Activated CD4-positive, alpha-beta memory T cell treated with anti-CD3 and anti-CD28 coated beads for 36 hours (primary cell): ENCODE data around the gene STARD7. TPM values are rescaled to one million over a fixed set of nuclear protein-coding genes. Genes with fewer than 3 reads are reported as not detected.
"Not testable (repeated sequence)": the region's sequence is repeated elsewhere in the genome, so short reads cannot be mapped to it uniquely, and the experiment has no call there.

Experiments
- CTCF ChIA-PET: fragments of 350-600 bp; sonication (Branson Sonifier 250); formaldehyde crosslinking; loops from one replicate; lab custom pipeline; 2021; ENCODE audit warnings: antibody characterized with exemption, inconsistent platforms; lab: Charles Lee
- POLR2A ChIA-PET: fragments of 350-600 bp; sonication (Branson Sonifier 250); formaldehyde crosslinking; loops from one replicate; lab custom pipeline; 2021; ENCODE audit warnings: antibody characterized with exemption; lab: Charles Lee
- DNase-seq: peaks from one replicate; pipeline ENCODE4 v3.0.0-alpha.2; 2020
- H3K27ac Mint-ChIP-seq: one replicate; pipeline ENCODE4 v1.8.0; 2021; ENCODE audit warnings: mixed read lengths
- H3K27me3 Mint-ChIP-seq: one replicate; pipeline ENCODE4 v1.8.0; 2021; ENCODE audit warnings: mixed read lengths
- H3K36me3 Mint-ChIP-seq: one replicate; pipeline ENCODE4 v1.8.0; 2021; ENCODE audit warnings: mixed read lengths
- H3K4me1 Mint-ChIP-seq: one replicate; pipeline ENCODE4 v1.8.0; 2021; ENCODE audit warnings: low read depth, mixed read lengths
- H3K4me3 Mint-ChIP-seq: one replicate; pipeline ENCODE4 v1.8.0; 2021; ENCODE audit warnings: mild to moderate bottlenecking, mixed read lengths
- H3K9me3 Mint-ChIP-seq: one replicate; pipeline ENCODE4 v1.8.0; 2021; ENCODE audit warnings: mixed read lengths
- intact Hi-C: fragments of 100-400 bp; cut with micrococcal nuclease; formaldehyde crosslinking; loops from one replicate; pipeline ENCODE4 v1.15.1; 2023
- total RNA-seq, 2 experiments: library from RNA; stranded (reverse); gene quantifications; one replicate each; pipeline ENCODE4 v1.2.3, GENCODE V29; 2021

STARD7 gene
- total RNA-seq, 2 experiments from 2014 or later, result 173 to 181 TPM

DNA sequence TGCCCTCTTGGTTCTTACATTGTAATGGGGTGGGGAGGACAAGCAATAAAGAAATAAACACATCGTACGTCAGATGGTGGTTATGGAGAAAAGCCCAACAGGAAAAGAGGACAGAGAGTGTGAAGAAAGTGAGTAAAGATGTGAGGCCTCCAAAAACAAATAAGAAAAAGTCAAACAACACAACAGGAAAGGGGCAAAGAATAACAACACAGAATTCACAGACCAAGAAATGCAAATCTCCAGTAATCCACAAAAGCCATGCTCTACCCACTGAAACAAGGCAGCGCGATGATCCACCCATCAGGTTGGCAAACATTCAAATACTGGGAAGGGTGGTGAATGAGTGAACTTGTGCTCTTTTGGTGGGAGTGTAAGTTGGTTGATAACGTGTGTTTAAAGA lies 46.7 kb downstream of the STARD7 start:
- DNase-seq, result peak; percentile 52
- Mint-ChIP-seq H3K4me3 (peak overlapping the region; percentile 14), H3K36me3 (peaks cover 7% of the 10 kb centered on the region), H3K27ac (peak overlapping the region; percentile 100), H3K9me3 (peaks cover 8% of the 10 kb centered on the region), H3K4me1 (peaks cover 81% of the 10 kb centered on the region), H3K27me3 (no peaks in the 10 kb centered on the region)
- CTCF ChIA-PET, result interaction anchor here (0.8 to 5.2 kb wide), 5 partner anchors 13 to 169 kb away, joined by 3 to 39 read pairs (median 26); partner anchors contain the start of genes ASTL and DUSP2
- intact Hi-C loops, result loop anchor here (5.0 kb wide), 2 partner anchors 160 to 180 kb away; no protein-coding TSS in a partner anchor
- POLR2A ChIA-PET, result interaction anchor here (3.6 to 3.8 kb wide), 2 partner anchors 15 to 23 kb away, joined by 27 to 173 read pairs; partner anchors contain the start of genes ASTL and DUSP2

DNA sequence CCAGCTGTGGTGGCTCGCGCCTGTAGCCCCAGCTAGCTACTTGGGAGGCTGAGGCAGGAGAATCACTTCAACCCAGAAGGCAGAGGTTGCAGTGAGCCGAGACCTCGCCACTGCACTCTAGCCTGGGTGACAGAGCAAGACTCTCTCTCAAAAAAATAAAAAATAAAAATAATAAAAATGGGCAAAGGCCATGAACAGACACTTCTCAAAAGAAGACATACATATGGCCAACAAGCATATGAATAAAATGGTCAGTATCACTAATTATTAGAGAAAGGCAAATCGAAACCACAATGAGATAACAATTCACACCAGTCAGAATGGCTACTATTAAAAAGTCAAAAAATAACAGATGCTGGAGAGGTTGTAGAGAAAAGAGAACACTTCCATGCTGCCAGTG lies 48.3 kb downstream of the STARD7 start:
- DNase-seq, H3K36me3 Mint-ChIP-seq, H3K9me3 Mint-ChIP-seq, H3K27me3 Mint-ChIP-seq, H3K4me3 Mint-ChIP-seq: not testable (repeated sequence)
- ChIA-PET POLR2A (interaction anchor here (6.6 kb wide), 1 partner anchor 15 kb away, joined by 206 read pairs; the partner anchor contains the start of gene DUSP2), CTCF (interaction anchor here (1.1 to 4.4 kb wide), 3 partner anchors 13 to 16 kb away, joined by 3 to 80 read pairs (median 17); partner anchors contain the start of gene DUSP2)
- intact Hi-C loops, result loop anchor here (5.0 kb wide), 2 partner anchors 162 to 182 kb away; no protein-coding TSS in a partner anchor
- H3K4me1 Mint-ChIP-seq, result peaks cover 91% of the 10 kb centered on the region
- peak overlapping the region; percentile 71 for H3K27ac Mint-ChIP-seq

GRCh38 chr2:96159084-96159830 lies 49.4 kb downstream of the STARD7 start:
- H3K4me3 Mint-ChIP-seq, result peak overlapping the region; percentile 62
- ChIA-PET CTCF (interaction anchor here (0.5 to 4.4 kb wide), 4 partner anchors 14 to 42 kb away, joined by 3 to 80 read pairs (median 18); partner anchors contain the start of genes ADRA2B and DUSP2), POLR2A (interaction anchor here (6.6 kb wide), 1 partner anchor 14 kb away, joined by 206 read pairs; the partner anchor contains the start of gene DUSP2)
- peaks cover 7% of the 10 kb centered on the region for H3K36me3 Mint-ChIP-seq
- peaks cover 86% of the 10 kb centered on the region for H3K4me1 Mint-ChIP-seq
- intact Hi-C loops, result no loop called here
- H3K9me3 Mint-ChIP-seq, result peaks cover 8% of the 10 kb centered on the region
- no peaks in the 10 kb centered on the region for H3K27me3 Mint-ChIP-seq
- DNase-seq, result peak; percentile 84
- H3K27ac Mint-ChIP-seq, result peak overlapping the region; percentile 96

DNA sequence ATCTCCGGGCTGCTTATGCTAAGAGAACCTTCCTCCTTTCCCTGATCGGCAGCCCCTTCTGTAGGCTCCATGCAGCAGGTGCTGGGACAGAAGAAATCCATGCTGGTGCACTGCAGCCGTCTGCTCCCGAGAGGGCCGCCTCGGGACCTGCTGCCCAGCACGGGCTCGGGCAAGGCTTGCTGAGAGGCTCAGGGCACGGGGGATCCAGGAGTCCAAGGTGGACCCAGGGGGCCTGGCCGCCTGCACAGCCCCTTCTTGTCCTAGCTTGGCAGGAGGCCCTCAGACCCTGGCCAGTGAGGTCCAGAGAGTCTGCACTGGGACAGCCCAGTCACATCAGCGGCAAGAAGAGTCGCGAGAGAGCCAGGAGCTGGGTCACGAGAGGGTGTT lies 50.1 kb downstream of the STARD7 start:
- intact Hi-C loops, result no loop called here
- no peak for DNase-seq

GRCh38 chr2:96157649-96158553 lies 50.7 kb downstream of the STARD7 start:
- Mint-ChIP-seq H3K27me3 (no peaks in the 10 kb centered on the region), H3K27ac (peak overlapping the region; percentile 96), H3K36me3 (peaks cover 7% of the 10 kb centered on the region), H3K4me1 (peaks cover 82% of the 10 kb centered on the region), H3K9me3 (peaks cover 8% of the 10 kb centered on the region), H3K4me3 (peak overlapping the region; percentile 62)
- POLR2A ChIA-PET, result interaction anchor here (0.8 to 6.6 kb wide), 6 partner anchors 9 to 51 kb away, joined by 3 to 206 read pairs (median 4); partner anchors contain the start of genes DUSP2 and STARD7
- intact Hi-C loops, result loop anchor here (1.0 to 2.0 kb wide), 2 partner anchors 12 to 371 kb away; no protein-coding TSS in a partner anchor
- CTCF ChIA-PET, result interaction anchor here (0.7 to 4.4 kb wide), 6 partner anchors 13 to 165 kb away, joined by 3 to 80 read pairs (median 18); partner anchors contain the start of genes ADRA2B and DUSP2
- peak; percentile 99 for DNase-seq

More for the DNA sequence above, 50.1 kb downstream of the STARD7 start:
- ChIA-PET POLR2A (interaction anchor here (0.8 to 6.6 kb wide), 5 partner anchors 13 to 50 kb away, joined by 4 to 206 read pairs (median 4); partner anchors contain the start of genes DUSP2 and STARD7), CTCF (interaction anchor here (2.5 to 4.4 kb wide), 3 partner anchors 14 to 42 kb away, joined by 17 to 80 read pairs (median 18); partner anchors contain the start of genes ADRA2B and DUSP2)
- peak overlapping the region; percentile 62 for H3K4me3 Mint-ChIP-seq
- no peaks in the 10 kb centered on the region for H3K27me3 Mint-ChIP-seq
- peak overlapping the region; percentile 96 for H3K27ac Mint-ChIP-seq
- peaks cover 82% of the 10 kb centered on the region for H3K4me1 Mint-ChIP-seq
- H3K36me3 Mint-ChIP-seq, result peaks cover 7% of the 10 kb centered on the region
- H3K9me3 Mint-ChIP-seq, result peaks cover 8% of the 10 kb centered on the region

GRCh38 chr2:96156926-96157648 lies 51.5 kb downstream of the STARD7 start:
- peak; percentile 46 for DNase-seq
- ChIA-PET CTCF (interaction anchor here (0.7 to 4.4 kb wide), 5 partner anchors 12 to 164 kb away, joined by 3 to 80 read pairs (median 18); partner anchors contain the start of genes ADRA2B and DUSP2), POLR2A (interaction anchor here (0.7 to 6.6 kb wide), 4 partner anchors 10 to 52 kb away, joined by 3 to 206 read pairs (median 6); partner anchors contain the start of genes DUSP2 and STARD7)
- H3K9me3 Mint-ChIP-seq, result peaks cover 8% of the 10 kb centered on the region
- H3K36me3 Mint-ChIP-seq, result peaks cover 7% of the 10 kb centered on the region
- H3K27me3 Mint-ChIP-seq, result no peaks in the 10 kb centered on the region
- peak overlapping the region; percentile 96 for H3K27ac Mint-ChIP-seq
- intact Hi-C loops, result loop anchor here (1.0 to 2.0 kb wide), 3 partner anchors 7 to 372 kb away; no protein-coding TSS in a partner anchor
- H3K4me1 Mint-ChIP-seq, result peaks cover 81% of the 10 kb centered on the region
- peak overlapping the region; percentile 62 for H3K4me3 Mint-ChIP-seq

GRCh38 chr2:96156011-96156820 lies 52.4 kb downstream of the STARD7 start:
- Mint-ChIP-seq H3K27ac (peak overlapping the region; percentile 96), H3K9me3 (peaks cover 8% of the 10 kb centered on the region), H3K27me3 (no peaks in the 10 kb centered on the region), H3K4me1 (peaks cover 80% of the 10 kb centered on the region), H3K36me3 (peaks cover 7% of the 10 kb centered on the region), H3K4me3 (peak overlapping the region; percentile 62)
- DNase-seq, result peak; percentile 87
- intact Hi-C loops, result loop anchor here (1.0 to 2.0 kb wide), 2 partner anchors 8 to 373 kb away; no protein-coding TSS in a partner anchor
- POLR2A ChIA-PET, result interaction anchor here (2.4 to 6.6 kb wide), 2 partner anchors 11 to 52 kb away, joined by 9 to 206 read pairs; partner anchors contain the start of genes DUSP2 and STARD7
- CTCF ChIA-PET, result interaction anchor here (1.4 to 4.4 kb wide), 4 partner anchors 12 to 39 kb away, joined by 3 to 80 read pairs (median 18); partner anchors contain the start of genes ADRA2B and DUSP2

- Mint-ChIP-seq H3K4me3 (no peak overlapping the region), H3K27ac (peak overlapping the region; percentile 23), H3K36me3 (peaks cover 4% of the 10 kb centered on the region), H3K27me3 (no peaks in the 10 kb centered on the region), H3K4me1 (peaks cover 80% of the 10 kb centered on the region), H3K9me3 (no peaks in the 10 kb centered on the region)
- ChIA-PET CTCF (interaction anchor here (0.6 to 2.5 kb wide), 4 partner anchors 14 to 38 kb away, joined by 3 to 19 read pairs (median 4); no protein-coding TSS in a partner anchor), POLR2A (interaction anchor here (6.6 kb wide), 1 partner anchor 9 kb away, joined by 206 read pairs; the partner anchor contains the start of gene DUSP2)
- intact Hi-C loops, result no loop called here
- peak; percentile 8 for DNase-seq
These were observed 53.9 kb downstream of the STARD7 start for GRCh38 chr2:96154506-96155380.

- no peak overlapping the region for H3K27ac Mint-ChIP-seq
- H3K36me3 Mint-ChIP-seq, result peaks cover under 1% of the 10 kb centered on the region
- intact Hi-C loops, result no loop called here
- no peak overlapping the region for H3K4me3 Mint-ChIP-seq
- ChIA-PET CTCF (interaction anchor here (0.9 to 1.7 kb wide), 2 partner anchors 14 to 21 kb away, joined by 3 to 6 read pairs; no protein-coding TSS in a partner anchor), POLR2A (no interaction called here)
- no peaks in the 10 kb centered on the region for H3K9me3 Mint-ChIP-seq
- no peak for DNase-seq
- H3K4me1 Mint-ChIP-seq, result peaks cover 76% of the 10 kb centered on the region
- H3K27me3 Mint-ChIP-seq, result no peaks in the 10 kb centered on the region
These were observed 54.6 kb downstream of the STARD7 start for GRCh38 chr2:96153991-96154431.
